Calu3 (cell line): ENCODE data around the gene TVP23A. TPM values are rescaled to one million over a fixed set of nuclear protein-coding genes. Genes with fewer than 3 reads are reported as not detected.

Experiments used
- BruUV-seq: library from RNA; stranded (reverse); fragments of 400-500 nt; replicated peaks from 2 replicates; lab custom pipeline; 2021; lab: Mats Ljungman, UMichigan
- CTCF ChIA-PET: fragments of 300-600 bp; sonication (Branson Sonifier 250); formaldehyde crosslinking; loops from one replicate; lab custom pipeline; 2022; ENCODE audit warnings: antibody characterized with exemption; lab: Charles Lee
- DNase-seq: peaks from one replicate; pipeline ENCODE4 v3.0.0; 2022
- H3K27ac Mint-ChIP-seq: one replicate; pipeline ENCODE4 v1.8.0; 2022; ENCODE audit warnings: mixed read lengths; ENCODE audit not compliant: unreplicated experiment
- H3K27me3 Mint-ChIP-seq: one replicate; pipeline ENCODE4 v1.8.0; 2022; ENCODE audit warnings: mixed read lengths; ENCODE audit not compliant: unreplicated experiment
- H3K36me3 Mint-ChIP-seq: one replicate; pipeline ENCODE4 v1.8.0; 2022; ENCODE audit warnings: mild to moderate bottlenecking, moderate library complexity, mixed read lengths; ENCODE audit not compliant: insufficient read depth, unreplicated experiment
- H3K4me1 Mint-ChIP-seq: one replicate; pipeline ENCODE4 v1.8.0; 2022; ENCODE audit warnings: mild to moderate bottlenecking, low read depth, mixed read lengths; ENCODE audit not compliant: unreplicated experiment
- H3K4me3 Mint-ChIP-seq: one replicate; pipeline ENCODE4 v1.8.0; 2022; ENCODE audit warnings: mild to moderate bottlenecking, low read depth, moderate library complexity, mixed read lengths; ENCODE audit not compliant: unreplicated experiment
- H3K9me3 Mint-ChIP-seq: one replicate; pipeline ENCODE4 v1.8.0; 2022; ENCODE audit warnings: low read depth, mixed read lengths; ENCODE audit not compliant: unreplicated experiment
- CTCF ChIP-seq: fragments of 200-600 bp; IDR thresholded peaks from one replicate; pipeline ENCODE4 v1.8.0; 2022; ENCODE audit warnings: antibody characterized with exemption; ENCODE audit not compliant: unreplicated experiment
- intact Hi-C: fragments of 100-400 bp; cut with micrococcal nuclease; formaldehyde crosslinking; loops from one replicate; pipeline ENCODE4 v1.10.0; 2022; ENCODE audit not compliant: unreplicated experiment
- total RNA-seq: library from RNA; stranded (reverse); gene quantifications from 2 replicates; pipeline ENCODE4 v1.2.3, GENCODE V29; 2022

Gene TVP23A
- total RNA-seq, 1 experiment from 2014 or later: 0.21 TPM

- Mint-ChIP-seq H3K27me3 (peaks cover 12% of the 10 kb centered on the region), H3K4me1 (no peaks in the 10 kb centered on the region), H3K36me3 (no peaks in the 10 kb centered on the region), H3K9me3 (no peaks in the 10 kb centered on the region), H3K27ac (no peak overlapping the region), H3K4me3 (no peak overlapping the region)
- TF ChIP-seq CTCF: no peak
- no peak for DNase-seq
- CTCF ChIA-PET: interaction anchor here (0.6 kb wide), 1 partner anchor 66 kb away, joined by 3 read pairs; no protein-coding TSS in a partner anchor
- intact Hi-C loops: no loop called here
- BruUV-seq: no TSS peak
These were observed 27.8 kb upstream of the TVP23A start for GRCh38 chr16:10846213-10846998.

- Mint-ChIP-seq H3K27ac (no peak overlapping the region), H3K36me3 (no peaks in the 10 kb centered on the region), H3K4me3 (no peak overlapping the region), H3K9me3 (no peaks in the 10 kb centered on the region), H3K27me3 (peaks cover 15% of the 10 kb centered on the region), H3K4me1 (no peaks in the 10 kb centered on the region)
- no peak for DNase-seq
- intact Hi-C loops: no loop called here
- no peak for TF ChIP-seq CTCF
- no TSS peak for BruUV-seq
- CTCF ChIA-PET: no interaction called here
These were observed 22.1 kb upstream of the TVP23A start for GRCh38 chr16:10840703-10841102.

- BruUV-seq: no TSS peak
- Mint-ChIP-seq H3K27me3 (peaks cover 15% of the 10 kb centered on the region), H3K4me1 (no peaks in the 10 kb centered on the region), H3K4me3 (no peak overlapping the region), H3K27ac (no peak overlapping the region), H3K9me3 (no peaks in the 10 kb centered on the region), H3K36me3 (no peaks in the 10 kb centered on the region)
- CTCF ChIA-PET: no interaction called here
- DNase-seq: no peak
- no peak for TF ChIP-seq CTCF
- intact Hi-C loops: no loop called here
These were observed 20.7 kb upstream of the TVP23A start for GRCh38 chr16:10839279-10839666.

GRCh38 chr16:10838621-10839278 is 20.2 kb upstream of the TVP23A start:
- intact Hi-C loops: no loop called here
- CTCF ChIA-PET: no interaction called here
- DNase-seq: no peak
- no peaks in the 10 kb centered on the region for H3K9me3 Mint-ChIP-seq
- H3K36me3 Mint-ChIP-seq: no peaks in the 10 kb centered on the region
- H3K27me3 Mint-ChIP-seq: peaks cover 15% of the 10 kb centered on the region
- no TSS peak for BruUV-seq
- H3K4me1 Mint-ChIP-seq: no peaks in the 10 kb centered on the region
- H3K27ac Mint-ChIP-seq: no peak overlapping the region
- no peak for TF ChIP-seq CTCF
- no peak overlapping the region for H3K4me3 Mint-ChIP-seq
